GM10266 (cell line): Measurements from ENCODE around the gene UNC93B1.

Experiments used
- DNase-seq: peaks from one replicate; pipeline ENCODE4 v3.0.0; 2012; ENCODE audit errors: extremely low spot score
- CTCF ChIP-seq: IDR thresholded peaks from 2 replicates; pipeline ENCODE4 v1.5.1; 2012; ENCODE audit warnings: mild to moderate bottlenecking, low read depth; ENCODE audit not compliant: control insufficient read depth, insufficient read depth; ENCODE audit errors: missing control alignments

The UNC93B1 gene

DNA sequence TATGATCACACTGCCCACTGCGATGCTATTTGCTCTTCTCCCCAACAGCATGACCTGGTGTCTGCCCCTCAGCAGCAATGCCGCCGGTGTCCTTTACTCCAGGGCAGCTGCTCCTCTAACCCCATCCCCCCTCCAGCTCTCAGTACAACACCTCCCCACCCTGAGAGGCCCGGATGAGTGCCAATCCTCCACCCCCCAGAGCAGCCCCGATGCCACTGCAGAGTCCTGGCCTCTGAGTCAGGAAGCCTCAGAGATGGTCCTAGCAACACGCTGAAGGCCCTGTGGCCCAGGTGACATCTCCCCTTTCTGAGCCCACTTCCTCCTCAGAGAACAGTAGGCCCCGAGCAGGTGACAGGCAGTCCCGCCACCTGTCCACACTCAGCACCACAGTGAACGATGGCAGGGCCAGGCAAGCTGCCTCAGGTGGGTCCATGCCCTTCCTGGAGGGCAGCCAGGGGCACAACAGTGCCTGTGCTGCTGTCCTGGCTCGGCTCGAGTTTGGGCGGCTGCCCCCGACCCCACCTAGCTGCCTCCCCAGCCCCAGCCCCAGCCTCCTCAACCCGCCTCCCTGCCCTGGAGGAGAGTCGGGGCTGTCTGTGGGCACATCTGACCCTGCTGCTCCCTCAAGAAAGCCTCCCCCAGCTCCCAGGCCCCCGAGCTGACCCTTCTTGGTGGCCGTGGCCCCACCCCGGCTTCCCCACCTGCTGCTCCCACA, 22.7 kb upstream of the UNC93B1 start:
- TF ChIP-seq CTCF: no peak
- DNase-seq: no peak

GRCh38 chr11:68025047-68025446, 21.1 kb upstream of the UNC93B1 start:
- DNase-seq: no peak
- TF ChIP-seq CTCF: no peak

- no peak for DNase-seq
- TF ChIP-seq CTCF: no peak
Observed at GRCh38 chr11:68024508-68024907, 20.6 kb upstream of the UNC93B1 start.

DNA sequence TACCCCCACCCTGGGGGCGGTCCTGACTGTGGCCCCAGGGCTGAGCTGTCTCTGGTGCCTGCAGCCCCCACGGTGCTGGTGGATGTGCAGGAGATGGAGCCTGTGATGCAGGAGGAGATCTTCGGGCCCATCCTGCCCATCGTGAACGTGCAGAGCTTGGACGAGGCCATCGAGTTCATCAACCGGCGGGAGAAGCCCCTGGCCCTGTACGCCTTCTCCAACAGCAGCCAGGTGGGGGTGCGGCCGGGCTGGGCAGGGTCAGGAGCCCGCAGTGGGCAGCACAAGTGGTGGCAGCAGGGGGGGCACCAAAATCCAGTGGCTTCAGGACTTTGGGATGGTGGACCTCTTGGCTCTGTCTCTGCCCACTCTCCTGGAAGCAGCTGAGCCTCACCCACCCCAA, 18.6 kb upstream of the UNC93B1 start:
- DNase-seq: no peak
- TF ChIP-seq CTCF: no peak

DNA sequence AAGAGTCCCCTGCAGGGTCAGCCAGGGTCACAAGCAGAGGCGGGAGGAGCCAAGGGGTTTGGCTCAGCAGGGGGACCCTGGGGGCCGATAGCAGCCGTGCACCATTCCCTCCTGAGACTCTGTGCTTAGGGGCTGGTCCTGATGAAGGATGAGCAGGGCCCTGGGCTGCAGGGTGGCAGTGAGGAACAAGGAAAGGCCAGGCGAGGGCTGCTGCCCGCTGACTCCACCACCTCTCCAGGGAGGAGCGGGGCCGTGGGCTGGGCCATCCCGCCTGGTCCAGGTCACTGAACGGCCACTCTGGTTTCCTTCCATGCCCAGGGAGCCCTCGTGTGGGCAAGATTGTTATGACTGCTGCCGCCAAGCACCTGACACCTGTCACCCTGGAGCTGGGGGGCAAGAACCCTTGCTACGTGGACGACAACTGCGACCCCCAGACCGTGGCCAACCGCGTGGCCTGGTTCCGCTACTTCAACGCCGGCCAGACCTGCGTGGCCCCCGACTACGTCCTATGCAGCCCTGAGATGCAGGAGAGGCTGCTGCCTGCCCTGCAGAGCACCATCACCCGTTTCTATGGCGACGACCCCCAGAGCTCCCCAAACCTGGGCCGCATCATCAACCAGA, 17.4 kb upstream of the UNC93B1 start:
- DNase-seq: no peak
- TF ChIP-seq CTCF: peak; percentile 37

- no peak for DNase-seq
- TF ChIP-seq CTCF: no peak
Observed at GRCh38 chr11:68020575-68020974, 16.7 kb upstream of the UNC93B1 start.

DNA sequence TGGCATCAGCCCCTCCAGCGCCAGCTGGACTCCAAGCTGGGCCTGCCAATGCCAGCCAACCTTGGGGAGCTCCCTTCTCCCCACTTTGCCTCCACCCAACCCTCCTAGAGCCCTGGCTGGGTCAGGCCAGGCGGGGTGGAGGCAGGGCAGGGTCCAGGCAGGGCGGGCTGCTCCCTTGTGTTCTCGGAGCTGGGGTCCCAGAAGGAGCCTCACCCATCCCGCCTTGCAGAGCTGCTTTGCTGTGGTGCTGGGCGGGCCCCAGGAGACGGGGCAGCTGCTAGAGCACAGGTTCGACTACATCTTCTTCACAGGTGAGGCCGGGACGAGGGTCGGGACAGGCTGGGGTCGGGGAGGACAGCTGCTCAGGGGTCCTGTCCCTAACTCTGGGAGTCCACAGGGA, 15.6 kb upstream of the UNC93B1 start:
- no peak for TF ChIP-seq CTCF
- DNase-seq: no peak
